Esophagus muscularis mucosa (tissue), 4 donors: Measurements from ENCODE around the gene PDE6C.

Experiments used
- CTCF ChIP-seq, 3 experiments: fragments of 200-600 bp in 2 of 3; fragments of 450-650 bp in 1 of 3; sonication (generic) in 2 of 3; IDR thresholded peaks; one replicate each; pipeline ENCODE4 v1.5.1; 2017 to 2019; ENCODE audit warnings: antibody characterized with exemption in 3 of 3, mild to moderate bottlenecking in 2 of 3, moderate library complexity in 1 of 3
- EP300 ChIP-seq: sonication (generic); formaldehyde crosslinking; IDR thresholded peaks from one replicate; pipeline ENCODE4 v1.6.1; 2017; ENCODE audit warnings: antibody characterized with exemption
- POLR2A ChIP-seq: fragments of 450-650 bp; IDR thresholded peaks from one replicate; pipeline ENCODE4 v1.6.1; 2017; ENCODE audit warnings: antibody characterized with exemption, moderate library complexity, mild to moderate bottlenecking, low read depth
- POLR2AphosphoS5 ChIP-seq, 2 donors: sonication (generic); formaldehyde crosslinking; IDR thresholded peaks; one replicate each; pipeline ENCODE4 v1.6.1; 2017; ENCODE audit warnings: antibody characterized with exemption in 2 of 2

- TF ChIP-seq POLR2A (no peak), CTCF (IDR thresholded peaks at IDR 0.05) (no peak), POLR2AphosphoS5 (IDR thresholded peaks at IDR 0.05) (no peak), EP300 (no peak)
These were observed 90.7 kb downstream of the PDE6C start for GRCh38 chr10:93703066-93703465.
